Right lobe of liver (tissue), 6 donors: ENCODE results near the gene DCAF6. TPM values are rescaled to one million over a fixed set of nuclear protein-coding genes. Genes with fewer than 3 reads are reported as not detected.
A peak's percentile ranks its signal among the peaks of the same experiment; 100 is the strongest.

Experiments used
- ATAC-seq, 4 donors: fragments of 200-7000 bp; cut with Tn5 transposase; one replicate each; pipeline ENCODE4 v1.9.1; 2020; ENCODE audit warnings: mild to moderate bottlenecking in 4 of 4, moderate library complexity in 4 of 4
- DNase-seq, 3 donors: peaks; one replicate each; pipeline ENCODE4 v3.0.0-alpha.2; 2020
- H3K27ac ChIP-seq, 3 donors: fragments of 200-600 bp; one replicate each; pipeline ENCODE4 v1.8.0; 2022
- H3K27me3 ChIP-seq, 2 donors: fragments of 200-600 bp; one replicate each; pipeline ENCODE4 v1.8.0; 2022
- H3K36me3 ChIP-seq, 4 donors: fragments of 200-600 bp; sonication (generic) in 1 of 4; one replicate each; pipeline versions ENCODE4 v1.5.1 to v1.8.0; 2017 to 2022; ENCODE audit warnings: control low read depth in 1 of 4
- H3K4me1 ChIP-seq, 4 donors: fragments of 200-600 bp; sonication (generic) in 1 of 4; one replicate each; pipeline versions ENCODE4 v1.5.1 to v1.8.0; 2017 to 2022; ENCODE audit warnings: control low read depth in 1 of 4
- H3K4me3 ChIP-seq, 3 donors: fragments of 200-600 bp; one replicate each; pipeline ENCODE4 v1.8.0; 2022
- H3K9me3 ChIP-seq, 4 donors: fragments of 200-600 bp; sonication (generic) in 1 of 4; one replicate each; pipeline versions ENCODE4 v1.5.1 to v1.8.0; 2017 to 2022; ENCODE audit warnings: control low read depth in 1 of 4
- POLR2A ChIP-seq: fragments of 450-650 bp; IDR thresholded peaks from one replicate; pipeline ENCODE4 v1.6.1; 2017; ENCODE audit warnings: antibody characterized with exemption, mild to moderate bottlenecking
- WGBS: methylation state at CpG from one replicate; pipeline ENCODE4 v1.1.6; 2018; ENCODE audit warnings: low coverage, low lambda C conversion rate; ENCODE audit not compliant: insufficient coverage; ENCODE audit errors: missing lambda C conversion rate; 5-methylcytosine and 5-hydroxymethylcytosine counted together
- intact Hi-C, 2 donors: fragments of 100-400 bp; cut with DNase I; formaldehyde crosslinking; loops; one replicate each; pipeline versions ENCODE4 v1.11.2 to v1.14.1; 2022
- total RNA-seq, 6 experiments: library from RNA; depleted of rRNA in 2 of 6; stranded (reverse); fragments of >200 nt in 2 of 6; fragmentation: NEBNext Ultra II Directional in 3 of 6; extraction: Animal tissue kit (Norgen Biotek cat#: 25700) in 3 of 6; gene quantifications; one replicate each; pipeline versions ENCODE4 v1.1.0 to v1.2.4, GENCODE V29; 2016 to 2023
- TF ChIP-seq, protein P1 (sequence below), 4 donors: fragments of 200-600 bp in 3 of 4; fragments of 450-650 bp in 1 of 4; IDR thresholded peaks; one replicate each; pipeline versions ENCODE4 v1.5.1 to v1.8.0; 2016 to 2022; ENCODE audit warnings: antibody characterized with exemption in 4 of 4, mild to moderate bottlenecking in 2 of 4
- donor health status: DM: no; HTN: yes; CAD: no.
- donor health status: DM: no; HTN: no; CAD: no.
- donor health status: DM: no; HTN: no; CAD: no.
- donor health status: DM: no; HTN: yes; CAD: no.
- donor health status: DM: no; HTN: yes; CAD: no.

The DCAF6 gene
- total RNA-seq, 6 experiments from 2014 or later = 35.8 to 65.9 (median 48.8) TPM

DNA sequence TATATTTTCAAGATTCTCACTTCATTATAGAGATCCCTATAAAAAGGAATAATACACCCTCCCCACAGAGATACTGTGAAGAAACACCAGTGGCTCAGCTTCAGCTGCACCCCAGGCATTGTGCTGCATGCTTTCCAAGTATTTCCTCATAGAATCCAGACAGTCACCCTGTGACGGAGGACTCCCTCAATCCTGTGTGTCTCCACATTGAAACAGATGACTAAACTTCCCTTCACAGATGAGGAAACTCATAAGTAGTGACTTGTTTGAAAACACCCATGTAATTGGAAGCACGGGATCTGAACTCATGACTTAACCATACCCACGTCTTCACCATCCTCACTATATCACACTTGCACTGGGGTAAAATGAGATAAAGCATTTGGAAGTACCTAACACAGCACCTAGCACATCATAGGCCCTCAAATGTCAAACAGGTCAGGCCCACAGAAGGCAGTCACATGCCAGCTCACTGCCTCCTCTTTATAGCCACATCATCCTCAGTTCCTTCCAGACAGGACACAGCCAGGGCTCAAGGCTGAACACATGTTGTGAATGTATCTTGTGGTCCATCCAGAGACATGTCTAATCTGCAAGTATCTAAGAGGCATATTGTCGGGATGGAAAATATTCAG lies 145.0 kb downstream of the DCAF6 start:
- peaks cover 0 to 15% (median 10%) of the 10 kb centered on the region in 4 donors for H3K36me3 ChIP-seq
- 51% methylated on average over 4 of the region's 4 CpGs for WGBS
- no peak overlapping the region for H3K27ac ChIP-seq
- H3K4me1 ChIP-seq = peaks cover 0 to 12% (median 0%) of the 10 kb centered on the region in 4 donors
- no peak overlapping the region for H3K4me3 ChIP-seq
- no peaks in the 10 kb centered on the region for H3K27me3 ChIP-seq
- TF ChIP-seq, protein P1, sequence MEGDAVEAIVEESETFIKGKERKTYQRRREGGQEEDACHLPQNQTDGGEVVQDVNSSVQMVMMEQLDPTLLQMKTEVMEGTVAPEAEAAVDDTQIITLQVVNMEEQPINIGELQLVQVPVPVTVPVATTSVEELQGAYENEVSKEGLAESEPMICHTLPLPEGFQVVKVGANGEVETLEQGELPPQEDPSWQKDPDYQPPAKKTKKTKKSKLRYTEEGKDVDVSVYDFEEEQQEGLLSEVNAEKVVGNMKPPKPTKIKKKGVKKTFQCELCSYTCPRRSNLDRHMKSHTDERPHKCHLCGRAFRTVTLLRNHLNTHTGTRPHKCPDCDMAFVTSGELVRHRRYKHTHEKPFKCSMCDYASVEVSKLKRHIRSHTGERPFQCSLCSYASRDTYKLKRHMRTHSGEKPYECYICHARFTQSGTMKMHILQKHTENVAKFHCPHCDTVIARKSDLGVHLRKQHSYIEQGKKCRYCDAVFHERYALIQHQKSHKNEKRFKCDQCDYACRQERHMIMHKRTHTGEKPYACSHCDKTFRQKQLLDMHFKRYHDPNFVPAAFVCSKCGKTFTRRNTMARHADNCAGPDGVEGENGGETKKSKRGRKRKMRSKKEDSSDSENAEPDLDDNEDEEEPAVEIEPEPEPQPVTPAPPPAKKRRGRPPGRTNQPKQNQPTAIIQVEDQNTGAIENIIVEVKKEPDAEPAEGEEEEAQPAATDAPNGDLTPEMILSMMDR (IDR thresholded peaks at IDR 0.05) = no peak
- TF ChIP-seq POLR2A = no peak
- intact Hi-C loops = no loop called here
- H3K9me3 ChIP-seq = no peaks in the 10 kb centered on the region
- DNase-seq (no peak), ATAC-seq (peak; percentile 11 to 47 (median 32))

- Histone ChIP-seq H3K36me3 (peaks cover 0 to 9% (median 5%) of the 10 kb centered on the region in 4 donors), H3K4me1 (peaks cover 0 to 12% (median 0%) of the 10 kb centered on the region in 4 donors), H3K9me3 (no peaks in the 10 kb centered on the region), H3K27ac (no peak overlapping the region), H3K27me3 (no peaks in the 10 kb centered on the region), H3K4me3 (no peak overlapping the region)
- intact Hi-C loops = no loop called here
- peak; percentile 62 to 77 (median 71) for DNase-seq
- WGBS = 29% methylated on average over 3 of the region's 8 CpGs
- ATAC-seq = peak; percentile 91 to 94 (median 93)
- no peak for TF ChIP-seq POLR2A
- TF ChIP-seq, protein P1 (IDR thresholded peaks at IDR 0.05) = peak; percentile 82 to 91 (median 86)
Measured at GRCh38 chr1:168082008-168082876, 145.8 kb downstream of the DCAF6 start.

- H3K36me3 ChIP-seq = peaks cover 0 to 4% (median 0%) of the 10 kb centered on the region in 4 donors
- intact Hi-C loops = no loop called here
- DNase-seq = no peak
- TF ChIP-seq, protein P1 (IDR thresholded peaks at IDR 0.05) = no peak
- TF ChIP-seq POLR2A = no peak
- no peak overlapping the region for H3K4me3 ChIP-seq
- no peaks in the 10 kb centered on the region for H3K9me3 ChIP-seq
- WGBS = 62% methylated on average over 5 of the region's 7 CpGs
- no peak overlapping the region for H3K27ac ChIP-seq
- H3K4me1 ChIP-seq = peaks cover 0 to 12% (median 0%) of the 10 kb centered on the region in 4 donors
- no peaks in the 10 kb centered on the region for H3K27me3 ChIP-seq
- no peak for ATAC-seq
Measured at GRCh38 chr1:168083456-168084325, 147.2 kb downstream of the DCAF6 start.
